ENCODE results near the gene TBX19. TPM values are rescaled to one million over a fixed set of nuclear protein-coding genes. Genes with fewer than 3 reads are reported as not detected.

The TBX19 gene
- total and polyA plus RNA-seq, 12 donors = 0.35 to 2.2 (median 1.1) TPM; not detected in 1

- Histone ChIP-seq H3K27me3 (no peaks in the 10 kb centered on the region), H3K4me3 (peak overlapping the region in 1 of 4 donors; percentile 44), H3K36me3 (replicated peaks in 1 of 2) (no peaks in the 10 kb centered on the region), H3K27ac (no peak overlapping the region), H3K4me1 (replicated peaks in 1 of 2) (peaks cover 5 to 9% of the 10 kb centered on the region in 2 donors), H3K9me3 (replicated peaks in 1 of 3) (no peaks in the 10 kb centered on the region)
- peak; percentile 83 to 97 (median 89) for DNase-seq
- 11 to 19% (median 12%) methylated on average over 15 to 21 of the region's 21 CpGs for WGBS, 4 donors
- peak; percentile 52 to 89 (median 82) for TF ChIP-seq CTCF (IDR thresholded peaks at IDR 0.05)
- TF ChIP-seq POLR2A (IDR thresholded peaks at IDR 0.05) = no peak
- intact Hi-C loops (cut with DNase I) = loop anchor here in 1 of 2 donors (10.0 kb wide), 1 partner anchor 222 kb away; no protein-coding TSS in a partner anchor
These were observed 62.0 kb downstream of the TBX19 start for GRCh38 chr1:168342572-168343280.

GRCh38 chr1:168343566-168343965 lies 62.9 kb downstream of the TBX19 start:
- DNase-seq = no peak
- no peak overlapping the region for H3K27ac ChIP-seq
- H3K27me3 ChIP-seq = no peaks in the 10 kb centered on the region
- H3K36me3 ChIP-seq (replicated peaks in 1 of 2) = no peaks in the 10 kb centered on the region
- no peaks in the 10 kb centered on the region for H3K9me3 ChIP-seq (replicated peaks in 1 of 3)
- intact Hi-C loops (cut with DNase I) = loop anchor here in 1 of 2 donors (10.0 kb wide), 1 partner anchor 221 kb away; no protein-coding TSS in a partner anchor
- 71 to 85% (median 79%) methylated on average over 6 of the region's 6 CpGs for WGBS, 4 donors
- H3K4me3 ChIP-seq = no peak overlapping the region
- peaks cover 5 to 9% of the 10 kb centered on the region in 2 donors for H3K4me1 ChIP-seq (replicated peaks in 1 of 2)
- TF ChIP-seq CTCF (IDR thresholded peaks at IDR 0.05) (peak in 1 of 6 experiments; percentile 3), POLR2A (IDR thresholded peaks at IDR 0.05) (no peak)

- Histone ChIP-seq H3K9me3 (replicated peaks in 1 of 3) (no peaks in the 10 kb centered on the region), H3K36me3 (replicated peaks in 1 of 2) (no peaks in the 10 kb centered on the region), H3K27me3 (no peaks in the 10 kb centered on the region), H3K27ac (no peak overlapping the region), H3K4me1 (replicated peaks in 1 of 2) (peaks cover 5 to 9% of the 10 kb centered on the region in 2 donors), H3K4me3 (no peak overlapping the region)
- intact Hi-C loops (cut with DNase I) = loop anchor here in 1 of 2 donors (10.0 kb wide), 1 partner anchor 220 kb away; no protein-coding TSS in a partner anchor
- WGBS, 4 donors = 73 to 85% (median 80%) methylated on average over 4 of the region's 4 CpGs
- TF ChIP-seq POLR2A (IDR thresholded peaks at IDR 0.05) (no peak), CTCF (IDR thresholded peaks at IDR 0.05) (no peak)
- DNase-seq = no peak
These were observed 63.8 kb downstream of the TBX19 start for GRCh38 chr1:168344517-168344916.

GRCh38 chr1:168345939-168346338 lies 65.3 kb downstream of the TBX19 start:
- Histone ChIP-seq H3K27ac (no peak overlapping the region), H3K36me3 (replicated peaks in 1 of 2) (no peaks in the 10 kb centered on the region), H3K9me3 (replicated peaks in 1 of 3) (no peaks in the 10 kb centered on the region), H3K4me1 (replicated peaks in 1 of 2) (peaks cover 5 to 9% of the 10 kb centered on the region in 2 donors), H3K27me3 (no peaks in the 10 kb centered on the region), H3K4me3 (no peak overlapping the region)
- 79 to 97% (median 95%) methylated on average over 1 of the region's 1 CpG for WGBS, 4 donors
- no peak for TF ChIP-seq CTCF (IDR thresholded peaks at IDR 0.05)
- no peak for TF ChIP-seq POLR2A (IDR thresholded peaks at IDR 0.05)
- intact Hi-C loops (cut with DNase I) = loop anchor here in 1 of 2 donors (10.0 kb wide), 1 partner anchor 219 kb away; no protein-coding TSS in a partner anchor
- no peak for DNase-seq

All from adrenal gland (tissue), 12 donors.